SK-N-SH treated with all-trans-retinoic acid at 6 μM for 48 hours (cell line): Measurements from ENCODE around the gene PAOX.

Experiments used
- ESRRG ChIP-seq: fragments of 250-450 bp; sonication (Bioruptor Pico); IDR thresholded peaks from 2 replicates; pipeline ENCODE4 v1.6.1; 2021; ENCODE audit warnings: mild to moderate bottlenecking
- PATZ1 ChIP-seq: fragments of 250-450 bp; sonication (Bioruptor Pico); IDR thresholded peaks from 2 replicates; pipeline ENCODE4 v1.8.0; 2020; ENCODE audit warnings: mild to moderate bottlenecking, moderate library complexity, borderline replicate concordance
- POU6F1 ChIP-seq: fragments of 250-450 bp; sonication (Bioruptor Pico); IDR thresholded peaks from 2 replicates; pipeline ENCODE4 v1.8.0; 2021; ENCODE audit warnings: low read depth, mild to moderate bottlenecking, moderate library complexity, borderline replicate concordance
- RARB ChIP-seq: fragments of 250-450 bp; sonication (Bioruptor Pico); IDR thresholded peaks from 2 replicates; pipeline ENCODE4 v1.8.0; 2021; ENCODE audit warnings: mild to moderate bottlenecking, moderate library complexity
- SNAI2 ChIP-seq: fragments of 250-450 bp; sonication (Bioruptor Pico); IDR thresholded peaks from 2 replicates; pipeline ENCODE4 v1.5.0; 2020; ENCODE audit warnings: mild to moderate bottlenecking, moderate library complexity
- TCF4 ChIP-seq: fragments of 250-450 bp; sonication (Bioruptor Pico); IDR thresholded peaks from 2 replicates; pipeline ENCODE4 v1.8.0; 2021; ENCODE audit warnings: mild to moderate bottlenecking, moderate library complexity, borderline replicate concordance
- TOX ChIP-seq: fragments of 250-450 bp; sonication (Bioruptor Pico); IDR thresholded peaks from 2 replicates; pipeline ENCODE4 v1.8.0; 2021; ENCODE audit warnings: mild to moderate bottlenecking, moderate library complexity, borderline replicate concordance
- ZC3H10 ChIP-seq: fragments of 250-450 bp; sonication (Bioruptor Pico); IDR thresholded peaks from 2 replicates; pipeline ENCODE4 v1.5.1; 2021; ENCODE audit warnings: mild to moderate bottlenecking, moderate library complexity
- ZFP3 ChIP-seq: fragments of 250-450 bp; sonication (Bioruptor Pico); IDR thresholded peaks from 2 replicates; pipeline ENCODE4 v1.5.0; 2020; ENCODE audit warnings: mild to moderate bottlenecking, moderate library complexity
- ZFP30 ChIP-seq: fragments of 450-650 bp; formaldehyde crosslinking; IDR thresholded peaks from 2 replicates; pipeline ENCODE4 v1.5.0; 2022; ENCODE audit warnings: mild to moderate bottlenecking, moderate library complexity
- ZNF565 ChIP-seq: fragments of 450-650 bp; formaldehyde crosslinking; conservative IDR thresholded peaks from 2 replicates; pipeline ENCODE4 v1.5.0; 2020; ENCODE audit warnings: low read depth, mild to moderate bottlenecking, moderate library complexity

- TF ChIP-seq ESRRG (CRISPR knock-in tag) (no peak), RARB (CRISPR knock-in tag) (no peak), SNAI2 (CRISPR knock-in tag) (no peak), PATZ1 (CRISPR knock-in tag) (no peak), ZC3H10 (CRISPR knock-in tag) (no peak), ZFP30 (CRISPR knock-in tag) (no peak), POU6F1 (no peak), TOX (CRISPR knock-in tag) (no peak), ZNF565 (CRISPR knock-in tag) (no peak), ZFP3 (CRISPR knock-in tag) (no peak), TCF4 (CRISPR knock-in tag) (no peak)
Observed at GRCh38 chr10:133357285-133358161, 21.5 kb upstream of the PAOX start, which contains the start of gene FUOM.
